Measurements from ENCODE around the gene GPX4. TPM values are rescaled to one million over a fixed set of nuclear protein-coding genes. Genes with fewer than 3 reads are reported as not detected.
A peak's percentile ranks its signal among the peaks of the same experiment; 100 is the strongest.

The GPX4 gene
- total RNA-seq, 1 experiment from 2014 or later: 232 TPM

GRCh38 chr19:1073063-1073955 is 30.5 kb upstream of the GPX4 start:
- no peak overlapping the region for H3K27ac ChIP-seq
- H3K36me3 ChIP-seq: no peaks in the 10 kb centered on the region
- H3K27me3 ChIP-seq: peaks cover 29% of the 10 kb centered on the region; the same call in 1 of the 2 replicates
- H3K4me3 ChIP-seq: no peak overlapping the region
- no peaks in the 10 kb centered on the region for H3K9me3 ChIP-seq (replicated peaks)
- H3K4me1 ChIP-seq: 0 out of 2 replicates have a peak, but pooled peaks cover 4% of the 10 kb centered on the region
- DNase-seq: no peak

DNA sequence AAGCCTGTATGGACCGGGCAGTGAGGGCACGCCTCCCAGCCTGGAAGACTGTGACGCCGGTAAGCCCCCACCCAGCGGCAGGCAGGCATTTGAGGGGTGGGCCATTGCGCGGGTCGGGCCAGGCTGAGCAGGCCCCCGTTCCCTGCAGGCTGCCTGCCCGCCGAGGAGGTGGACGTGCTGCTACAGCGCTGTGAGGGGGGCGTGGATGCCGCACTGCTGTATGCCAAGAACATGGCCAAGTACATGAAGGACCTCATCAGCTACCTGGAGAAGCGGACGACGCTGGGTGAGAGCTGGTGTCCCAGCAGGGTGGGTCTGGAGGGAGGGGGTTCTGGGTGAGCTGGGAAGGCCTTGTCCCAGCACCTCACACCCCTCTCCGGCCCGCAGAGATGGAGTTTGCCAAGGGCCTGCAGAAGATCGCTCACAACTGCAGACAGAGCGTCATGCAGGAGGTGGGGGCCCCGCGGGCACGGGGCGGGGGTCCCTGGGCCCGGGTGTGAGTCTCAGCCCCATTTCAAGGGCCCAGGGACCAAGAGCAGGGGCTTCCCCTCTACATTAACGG is 29.8 kb upstream of the GPX4 start:
- no peaks in the 10 kb centered on the region for H3K9me3 ChIP-seq (replicated peaks)
- DNase-seq: no peak
- H3K27me3 ChIP-seq: peaks cover 21% of the 10 kb centered on the region; the same call in 1 of the 2 replicates
- H3K27ac ChIP-seq: no peak overlapping the region
- peak overlapping the region; percentile 67 for H3K4me3 ChIP-seq
- no peaks in the 10 kb centered on the region for H3K36me3 ChIP-seq
- H3K4me1 ChIP-seq: 0 out of 2 replicates have a peak, but pooled peaks cover 4% of the 10 kb centered on the region

DNA sequence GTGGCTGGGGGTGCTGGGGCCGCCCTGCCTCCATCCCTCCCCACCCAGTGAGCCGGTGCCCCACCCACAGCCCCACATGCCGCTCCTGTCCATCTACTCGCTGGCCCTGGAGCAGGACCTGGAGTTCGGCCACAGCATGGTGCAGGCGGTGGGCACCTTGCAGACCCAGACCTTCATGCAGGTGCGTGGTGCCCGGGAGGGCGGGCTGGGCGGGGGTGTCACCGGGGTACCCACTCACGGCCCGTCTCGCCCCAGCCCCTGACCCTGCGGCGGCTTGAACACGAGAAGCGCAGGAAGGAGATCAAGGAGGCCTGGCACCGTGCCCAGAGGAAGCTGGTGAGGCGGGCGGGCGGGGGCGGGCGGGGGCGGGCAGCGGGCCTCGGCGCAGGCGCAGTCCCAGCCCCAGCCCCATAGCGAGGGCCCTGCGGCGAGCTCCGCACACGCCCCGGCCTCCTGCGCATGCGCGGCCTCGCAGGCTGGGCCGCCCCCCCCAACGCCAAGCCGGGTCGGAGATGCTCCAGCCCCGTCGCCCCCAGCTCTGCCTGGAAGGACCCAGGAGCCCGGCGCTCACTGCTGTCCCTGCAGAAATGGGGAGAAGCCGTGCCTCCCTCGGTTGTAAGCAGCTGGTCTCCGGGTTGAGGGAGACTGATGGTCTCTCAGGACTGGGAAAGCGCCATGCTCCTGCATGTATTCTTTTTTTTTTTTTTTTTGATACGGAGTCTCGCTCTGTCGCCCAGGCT is 29.1 kb upstream of the GPX4 start:
- 0 out of 2 replicates have a peak, but pooled peaks cover 4% of the 10 kb centered on the region for H3K4me1 ChIP-seq
- H3K9me3 ChIP-seq (replicated peaks): no peaks in the 10 kb centered on the region
- H3K27ac ChIP-seq: no peak overlapping the region
- H3K27me3 ChIP-seq: peaks cover 18% of the 10 kb centered on the region; the same call in 1 of the 2 replicates
- peak; percentile 91 for DNase-seq
- no peaks in the 10 kb centered on the region for H3K36me3 ChIP-seq
- H3K4me3 ChIP-seq: peak overlapping the region; percentile 67

DNA sequence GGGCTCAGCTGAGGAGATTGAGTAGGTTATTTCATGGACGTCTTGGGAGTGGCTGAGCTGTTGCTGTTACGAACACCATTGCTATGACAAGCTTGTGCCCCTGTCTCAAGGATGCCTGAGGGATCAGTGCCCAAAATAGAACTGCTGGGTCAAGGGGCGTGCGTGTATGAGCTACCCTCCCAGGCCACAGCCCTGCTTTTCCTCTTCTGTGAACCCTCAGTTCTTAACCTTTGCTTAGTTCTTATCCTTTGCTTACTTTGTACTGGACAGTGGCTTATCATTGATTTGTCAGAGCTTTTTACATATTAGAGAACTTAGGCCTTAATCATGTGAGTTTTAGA is 27.8 kb upstream of the GPX4 start:
- Histone ChIP-seq H3K27ac (no peak overlapping the region), H3K9me3 (replicated peaks) (no peaks in the 10 kb centered on the region), H3K4me1 (0 out of 2 replicates have a peak, but pooled peaks cover 4% of the 10 kb centered on the region), H3K36me3 (no peaks in the 10 kb centered on the region), H3K4me3 (no peak overlapping the region), H3K27me3 (peaks cover 12% of the 10 kb centered on the region; the same call in 1 of the 2 replicates)
- DNase-seq: no peak

GRCh38 chr19:1076951-1077350 is 26.8 kb upstream of the GPX4 start:
- no peak for DNase-seq
- Histone ChIP-seq H3K27me3 (peaks cover 9% of the 10 kb centered on the region; the same call in 1 of the 2 replicates), H3K4me1 (0 out of 2 replicates have a peak, but pooled peaks cover 4% of the 10 kb centered on the region), H3K36me3 (no peaks in the 10 kb centered on the region), H3K4me3 (no peak overlapping the region), H3K9me3 (replicated peaks) (no peaks in the 10 kb centered on the region), H3K27ac (no peak overlapping the region)

GRCh38 chr19:1079566-1080111 is 24.2 kb upstream of the GPX4 start:
- H3K27ac ChIP-seq: no peak overlapping the region
- H3K9me3 ChIP-seq (replicated peaks): no peaks in the 10 kb centered on the region
- no peaks in the 10 kb centered on the region for H3K4me1 ChIP-seq
- no peak overlapping the region for H3K4me3 ChIP-seq
- no peaks in the 10 kb centered on the region for H3K36me3 ChIP-seq
- no peaks in the 10 kb centered on the region for H3K27me3 ChIP-seq
- no peak for DNase-seq

DNA sequence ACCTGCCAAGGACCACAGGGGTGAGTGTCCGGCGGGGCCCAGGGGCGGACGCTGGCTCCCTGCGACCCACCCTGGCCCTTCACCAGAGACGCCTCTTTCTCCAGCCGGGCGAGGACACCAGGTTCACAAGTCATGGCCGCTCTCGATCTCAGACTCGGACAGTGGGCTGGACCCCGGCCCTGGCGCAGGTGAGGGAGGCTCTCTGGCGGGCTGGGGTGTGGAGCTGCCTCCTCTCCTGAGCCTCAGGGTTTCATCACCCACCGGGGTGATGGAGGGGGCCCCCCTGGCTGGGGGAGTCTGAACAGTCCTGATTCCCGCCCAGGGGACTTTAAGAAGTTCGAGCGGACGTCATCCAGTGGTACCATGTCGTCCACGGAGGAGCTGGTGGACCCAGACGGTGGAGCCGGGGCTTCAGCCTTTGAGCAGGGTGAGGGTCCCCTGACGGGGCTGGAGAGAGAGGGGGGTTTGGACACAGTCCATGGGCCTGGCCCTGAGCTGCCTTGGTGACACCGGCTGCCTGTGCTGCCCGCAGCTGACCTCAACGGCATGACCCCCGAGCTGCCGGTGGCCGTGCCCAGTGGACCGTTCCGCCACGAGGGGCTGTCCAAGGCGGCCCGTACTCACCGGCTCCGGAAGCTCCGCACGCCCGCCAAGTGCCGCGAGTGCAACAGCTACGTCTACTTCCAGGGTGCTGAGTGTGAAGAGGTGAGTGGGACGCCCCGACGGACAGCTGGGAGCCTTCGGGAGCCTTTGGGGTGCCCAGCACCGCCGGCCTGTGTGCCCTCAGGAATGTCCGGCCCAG is 23.2 kb upstream of the GPX4 start:
- Histone ChIP-seq H3K9me3 (replicated peaks) (no peaks in the 10 kb centered on the region), H3K27me3 (no peaks in the 10 kb centered on the region), H3K4me3 (no peak overlapping the region), H3K4me1 (no peaks in the 10 kb centered on the region), H3K36me3 (no peaks in the 10 kb centered on the region), H3K27ac (no peak overlapping the region)
- DNase-seq: no peak

DNA sequence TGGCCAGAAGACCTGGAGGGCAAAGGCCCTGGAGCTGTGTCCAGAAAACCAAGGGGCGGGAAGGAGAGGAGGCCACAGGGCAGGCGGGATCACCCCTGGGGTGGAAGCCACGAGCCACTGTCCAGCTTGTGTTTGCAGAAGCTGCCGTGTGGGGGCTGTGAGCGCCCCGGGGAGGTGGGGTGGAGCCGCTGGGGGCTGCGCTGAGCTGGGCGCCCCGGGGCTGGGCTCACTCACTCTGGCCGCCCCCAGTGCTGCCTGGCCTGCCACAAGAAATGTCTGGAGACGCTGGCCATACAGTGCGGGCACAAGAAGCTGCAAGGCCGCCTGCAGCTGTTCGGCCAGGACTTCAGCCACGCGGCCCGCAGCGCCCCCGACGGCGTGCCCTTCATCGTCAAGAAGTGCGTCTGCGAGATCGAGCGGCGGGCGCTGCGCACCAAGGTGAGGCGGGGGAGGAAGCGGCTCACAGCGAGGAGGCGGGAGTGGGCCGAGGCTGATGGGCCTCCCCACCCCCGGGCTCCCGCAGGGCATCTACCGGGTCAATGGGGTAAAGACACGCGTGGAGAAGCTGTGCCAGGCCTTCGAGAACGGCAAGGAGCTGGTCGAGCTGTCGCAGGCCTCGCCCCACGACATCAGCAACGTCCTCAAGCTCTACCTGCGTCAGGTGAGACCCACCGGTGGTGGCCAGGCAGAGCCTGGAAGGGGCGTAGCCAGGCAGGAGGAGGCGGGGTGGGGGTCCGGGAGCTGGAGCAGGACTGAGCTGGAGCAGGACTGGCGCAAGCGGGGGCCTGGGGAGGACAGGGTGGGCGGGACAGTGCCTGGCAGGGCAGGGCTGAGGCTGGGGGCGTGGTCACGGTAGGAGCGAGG is 22.3 kb upstream of the GPX4 start:
- H3K9me3 ChIP-seq (replicated peaks): no peaks in the 10 kb centered on the region
- no peak for DNase-seq
- peaks cover 7% of the 10 kb centered on the region; the same call in 1 of the 2 replicates for H3K4me1 ChIP-seq
- no peak overlapping the region for H3K27ac ChIP-seq
- H3K4me3 ChIP-seq: no peak overlapping the region
- H3K36me3 ChIP-seq: no peaks in the 10 kb centered on the region
- H3K27me3 ChIP-seq: no peaks in the 10 kb centered on the region

GRCh38 chr19:1082165-1082927 is 21.4 kb upstream of the GPX4 start:
- H3K4me1 ChIP-seq: peaks cover 8% of the 10 kb centered on the region; the same call in 1 of the 2 replicates
- H3K9me3 ChIP-seq (replicated peaks): no peaks in the 10 kb centered on the region
- H3K27ac ChIP-seq: no peak overlapping the region
- peak; percentile 58 to 62 for DNase-seq
- no peaks in the 10 kb centered on the region for H3K27me3 ChIP-seq
- H3K4me3 ChIP-seq: no peak overlapping the region
- no peaks in the 10 kb centered on the region for H3K36me3 ChIP-seq

DNA sequence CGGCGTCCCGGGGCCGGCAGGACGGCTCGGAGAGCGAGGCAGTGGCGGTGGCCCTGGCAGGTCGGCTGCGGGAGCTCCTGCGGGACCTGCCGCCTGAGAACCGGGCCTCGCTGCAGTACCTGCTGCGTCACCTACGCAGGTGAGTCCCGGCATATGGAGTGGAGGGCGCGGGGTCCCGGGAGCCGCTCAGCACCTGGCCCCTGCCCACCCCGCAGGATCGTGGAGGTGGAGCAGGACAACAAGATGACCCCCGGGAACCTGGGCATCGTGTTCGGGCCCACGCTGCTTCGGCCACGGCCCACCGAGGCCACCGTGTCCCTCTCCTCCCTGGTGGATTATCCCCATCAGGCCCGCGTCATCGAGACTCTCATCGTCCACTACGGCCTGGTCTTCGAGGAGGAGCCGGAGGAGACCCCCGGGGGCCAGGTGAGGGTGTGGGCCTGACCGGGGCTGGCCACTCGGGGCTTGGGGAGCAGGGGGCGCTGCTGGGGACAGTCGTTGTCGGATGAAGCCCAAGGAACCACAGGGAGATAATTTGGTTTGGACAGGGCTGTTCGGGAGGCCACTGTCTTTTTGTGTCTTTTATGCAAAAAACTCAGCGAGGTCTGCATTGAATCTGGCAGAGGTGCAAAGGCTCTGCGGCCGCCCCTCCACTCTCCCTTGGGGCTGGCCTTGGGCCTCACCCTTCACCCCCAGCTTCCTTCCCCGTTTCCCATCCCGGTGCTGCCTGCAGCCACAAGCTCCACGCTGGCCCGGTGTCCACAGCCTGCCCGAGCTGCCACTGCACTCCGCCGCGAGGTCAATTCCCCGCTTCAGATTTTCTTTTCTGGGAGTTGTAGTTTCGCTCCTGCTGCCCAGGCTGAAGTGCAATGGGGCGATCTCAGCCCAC is 20.6 kb upstream of the GPX4 start:
- H3K4me1 ChIP-seq: peaks cover 8% of the 10 kb centered on the region; the same call in 1 of the 2 replicates
- no peak overlapping the region for H3K27ac ChIP-seq
- no peak for DNase-seq
- H3K4me3 ChIP-seq: no peak overlapping the region
- peaks cover 6% of the 10 kb centered on the region; the same call in 1 of the 2 replicates for H3K36me3 ChIP-seq
- no peaks in the 10 kb centered on the region for H3K9me3 ChIP-seq (replicated peaks)
- no peaks in the 10 kb centered on the region for H3K27me3 ChIP-seq

GRCh38 chr19:1084024-1084868 is 19.5 kb upstream of the GPX4 start:
- DNase-seq: no peak
- Histone ChIP-seq H3K4me1 (peaks cover 8% of the 10 kb centered on the region; the same call in 1 of the 2 replicates), H3K27me3 (no peaks in the 10 kb centered on the region)

More at GRCh38 chr19:1084024-1084868, 19.5 kb upstream of the GPX4 start:
- Histone ChIP-seq H3K27ac (no peak overlapping the region), H3K9me3 (replicated peaks) (no peaks in the 10 kb centered on the region), H3K4me3 (no peak overlapping the region), H3K36me3 (peaks cover 10% of the 10 kb centered on the region; the same call in 1 of the 2 replicates)
